T-helper 17 cell (primary cell): ENCODE measurements around the gene ZHX3. TPM values are rescaled to one million over a fixed set of nuclear protein-coding genes. Genes with fewer than 3 reads are reported as not detected.

Source experiments
- ATAC-seq: fragments of 150-1000 bp; cut with Tn5 transposase; 2 replicates; pipeline ENCODE4 v1.10.0; 2021; ENCODE audit warnings: mild to moderate bottlenecking, moderate library complexity
- DNase-seq, 3 donors: peaks; one replicate each; pipeline versions ENCODE4 v3.0.0 to v3.0.0-alpha.2; 2020 to 2021
- H3K9me3 ChIP-seq: one replicate; pipeline ENCODE4 v1.7.0; 2013; ENCODE audit warnings: low read length, mild to moderate bottlenecking; ENCODE audit not compliant: control insufficient read depth, poor library complexity, severe bottlenecking
- H3K27ac Mint-ChIP-seq: one replicate; pipeline ENCODE4 v1.8.0; 2022; ENCODE audit warnings: mild to moderate bottlenecking, moderate library complexity, mixed read lengths
- H3K27me3 Mint-ChIP-seq: one replicate; pipeline ENCODE4 v1.8.0; 2022; ENCODE audit warnings: mixed read lengths
- H3K36me3 Mint-ChIP-seq: one replicate; pipeline ENCODE4 v1.8.0; 2022; ENCODE audit warnings: low read depth, mixed read lengths
- H3K4me1 Mint-ChIP-seq: one replicate; pipeline ENCODE4 v1.8.0; 2022; ENCODE audit warnings: mild to moderate bottlenecking, mixed read lengths
- H3K4me3 Mint-ChIP-seq: one replicate; pipeline ENCODE4 v1.8.0; 2022; ENCODE audit warnings: mild to moderate bottlenecking, moderate library complexity, mixed read lengths
- total RNA-seq, 4 donors: library from RNA in 2 of 4; stranded (reverse) in 2 of 4; gene quantifications; one replicate each; pipeline ENCODE4 v1.2.3 and lab custom pipeline; 2022 to 2026

ZHX3 gene
- total RNA-seq, 2 donors from 2014 or later = 4.1 to 4.9 TPM

GRCh38 chr20:41360831-41361756 lies 43.6 kb upstream of the ZHX3 start:
- Mint-ChIP-seq H3K36me3 (peaks cover 7% of the 10 kb centered on the region), H3K4me3 (no peak overlapping the region), H3K4me1 (no peaks in the 10 kb centered on the region), H3K27ac (no peak overlapping the region), H3K27me3 (peaks cover 14% of the 10 kb centered on the region)
- ATAC-seq = no peak
- no peak for DNase-seq
- H3K9me3 ChIP-seq = no peaks in the 10 kb centered on the region

- Mint-ChIP-seq H3K4me1 (no peaks in the 10 kb centered on the region), H3K27ac (no peak overlapping the region), H3K36me3 (peaks cover under 1% of the 10 kb centered on the region), H3K4me3 (no peak overlapping the region), H3K27me3 (peaks cover 2% of the 10 kb centered on the region)
- DNase-seq (no peak), ATAC-seq (no peak)
- H3K9me3 ChIP-seq = no peaks in the 10 kb centered on the region
These were observed 42.0 kb upstream of the ZHX3 start for GRCh38 chr20:41359541-41360011.

GRCh38 chr20:41358717-41359116 lies 41.2 kb upstream of the ZHX3 start:
- H3K4me1 Mint-ChIP-seq = no peaks in the 10 kb centered on the region
- DNase-seq = no peak
- no peak overlapping the region for H3K4me3 Mint-ChIP-seq
- no peaks in the 10 kb centered on the region for H3K27me3 Mint-ChIP-seq
- no peaks in the 10 kb centered on the region for H3K36me3 Mint-ChIP-seq
- H3K9me3 ChIP-seq = no peaks in the 10 kb centered on the region
- ATAC-seq = no peak
- H3K27ac Mint-ChIP-seq = no peak overlapping the region

- H3K36me3 Mint-ChIP-seq = no peaks in the 10 kb centered on the region
- no peak for DNase-seq
- H3K4me3 Mint-ChIP-seq = no peak overlapping the region
- no peaks in the 10 kb centered on the region for H3K4me1 Mint-ChIP-seq
- no peaks in the 10 kb centered on the region for H3K27me3 Mint-ChIP-seq
- no peak overlapping the region for H3K27ac Mint-ChIP-seq
- no peaks in the 10 kb centered on the region for H3K9me3 ChIP-seq
- ATAC-seq = no peak
These were observed 40.7 kb upstream of the ZHX3 start for GRCh38 chr20:41358230-41358629.

GRCh38 chr20:41357424-41358163 lies 40.1 kb upstream of the ZHX3 start:
- ATAC-seq = no peak
- H3K9me3 ChIP-seq = no peaks in the 10 kb centered on the region
- DNase-seq = no peak
- Mint-ChIP-seq H3K4me3 (no peak overlapping the region), H3K4me1 (peaks cover 2% of the 10 kb centered on the region), H3K27me3 (no peaks in the 10 kb centered on the region), H3K36me3 (no peaks in the 10 kb centered on the region), H3K27ac (no peak overlapping the region)

- peaks cover 2% of the 10 kb centered on the region for H3K4me1 Mint-ChIP-seq
- H3K36me3 Mint-ChIP-seq = no peaks in the 10 kb centered on the region
- no peak for ATAC-seq
- no peak overlapping the region for H3K4me3 Mint-ChIP-seq
- H3K27ac Mint-ChIP-seq = no peak overlapping the region
- H3K9me3 ChIP-seq = no peaks in the 10 kb centered on the region
- DNase-seq = no peak
- H3K27me3 Mint-ChIP-seq = no peaks in the 10 kb centered on the region
These were observed 39.4 kb upstream of the ZHX3 start for GRCh38 chr20:41356951-41357350.

GRCh38 chr20:41355598-41356203 lies 38.2 kb upstream of the ZHX3 start:
- Mint-ChIP-seq H3K27me3 (no peaks in the 10 kb centered on the region), H3K36me3 (no peaks in the 10 kb centered on the region), H3K4me3 (no peak overlapping the region), H3K27ac (no peak overlapping the region), H3K4me1 (peaks cover 2% of the 10 kb centered on the region)
- no peak for ATAC-seq
- no peak for DNase-seq
- H3K9me3 ChIP-seq = no peaks in the 10 kb centered on the region

GRCh38 chr20:41355192-41355591 lies 37.7 kb upstream of the ZHX3 start:
- ATAC-seq = no peak
- H3K36me3 Mint-ChIP-seq = no peaks in the 10 kb centered on the region
- no peaks in the 10 kb centered on the region for H3K9me3 ChIP-seq

GRCh38 chr20:41353530-41353929 lies 36.0 kb upstream of the ZHX3 start:
- H3K36me3 Mint-ChIP-seq = no peaks in the 10 kb centered on the region

More at GRCh38 chr20:41355192-41355591, 37.7 kb upstream of the ZHX3 start:
- DNase-seq = no peak
- Mint-ChIP-seq H3K27me3 (peaks cover 4% of the 10 kb centered on the region), H3K27ac (no peak overlapping the region), H3K4me1 (peaks cover 5% of the 10 kb centered on the region), H3K4me3 (no peak overlapping the region)

GRCh38 chr20:41352666-41353065 lies 35.1 kb upstream of the ZHX3 start:
- DNase-seq (no peak), ATAC-seq (no peak)
- no peaks in the 10 kb centered on the region for H3K9me3 ChIP-seq
- Mint-ChIP-seq H3K4me3 (no peak overlapping the region), H3K4me1 (peaks cover 5% of the 10 kb centered on the region), H3K36me3 (no peaks in the 10 kb centered on the region), H3K27me3 (peaks cover 5% of the 10 kb centered on the region), H3K27ac (no peak overlapping the region)

More at GRCh38 chr20:41353530-41353929, 36.0 kb upstream of the ZHX3 start:
- no peak for DNase-seq
- Mint-ChIP-seq H3K27me3 (peaks cover 5% of the 10 kb centered on the region), H3K4me3 (no peak overlapping the region), H3K4me1 (peaks cover 5% of the 10 kb centered on the region), H3K27ac (no peak overlapping the region)
- no peak for ATAC-seq
- H3K9me3 ChIP-seq = no peaks in the 10 kb centered on the region

- peaks cover 5% of the 10 kb centered on the region for H3K27me3 Mint-ChIP-seq
- ATAC-seq = no peak
- no peaks in the 10 kb centered on the region for H3K9me3 ChIP-seq
- no peaks in the 10 kb centered on the region for H3K36me3 Mint-ChIP-seq
- DNase-seq = no peak
- peaks cover 6% of the 10 kb centered on the region for H3K4me1 Mint-ChIP-seq
- no peak overlapping the region for H3K27ac Mint-ChIP-seq
- no peak overlapping the region for H3K4me3 Mint-ChIP-seq
These were observed 34.6 kb upstream of the ZHX3 start for GRCh38 chr20:41352106-41352505.

- DNase-seq = no peak
- Mint-ChIP-seq H3K27ac (no peak overlapping the region), H3K4me3 (no peak overlapping the region), H3K27me3 (peaks cover 5% of the 10 kb centered on the region), H3K36me3 (no peaks in the 10 kb centered on the region), H3K4me1 (peaks cover 8% of the 10 kb centered on the region)
- H3K9me3 ChIP-seq = no peaks in the 10 kb centered on the region
- ATAC-seq = no peak
These were observed 33.0 kb upstream of the ZHX3 start for GRCh38 chr20:41350408-41350962.

- no peaks in the 10 kb centered on the region for H3K9me3 ChIP-seq
- H3K4me3 Mint-ChIP-seq = no peak overlapping the region
- H3K27me3 Mint-ChIP-seq = peaks cover 5% of the 10 kb centered on the region
- DNase-seq = no peak
- ATAC-seq = no peak
- H3K27ac Mint-ChIP-seq = no peak overlapping the region
- peaks cover 8% of the 10 kb centered on the region for H3K4me1 Mint-ChIP-seq
- H3K36me3 Mint-ChIP-seq = no peaks in the 10 kb centered on the region
These were observed 32.4 kb upstream of the ZHX3 start for GRCh38 chr20:41349943-41350342.
